SH-SY5Y (cell line): Measurements from ENCODE around the gene LRIG3.

Source experiments
- GATA2 ChIP-seq: IDR thresholded peaks from 2 replicates; pipeline ENCODE4 v1.6.1; 2011; ENCODE audit warnings: mild to moderate bottlenecking, low read depth, low read length
- GATA3 ChIP-seq: IDR thresholded peaks from 2 replicates; pipeline ENCODE4 v1.6.1; 2011; ENCODE audit warnings: low read depth, mild to moderate bottlenecking, low read length, moderate library complexity

The LRIG3 gene

GRCh38 chr12:58920102-58920960 lies at the start of gene LRIG3:
Gene LRIG3 (minus strand): TSS chr12:58920504. CDS start chr12:58920235, 269 bp downstream.
- no peak for TF ChIP-seq GATA2

- TF ChIP-seq GATA2 (no peak), GATA3 (no peak)
These were observed 48.9 kb upstream of the LRIG3 start for GRCh38 chr12:58969237-58969636.

DNA sequence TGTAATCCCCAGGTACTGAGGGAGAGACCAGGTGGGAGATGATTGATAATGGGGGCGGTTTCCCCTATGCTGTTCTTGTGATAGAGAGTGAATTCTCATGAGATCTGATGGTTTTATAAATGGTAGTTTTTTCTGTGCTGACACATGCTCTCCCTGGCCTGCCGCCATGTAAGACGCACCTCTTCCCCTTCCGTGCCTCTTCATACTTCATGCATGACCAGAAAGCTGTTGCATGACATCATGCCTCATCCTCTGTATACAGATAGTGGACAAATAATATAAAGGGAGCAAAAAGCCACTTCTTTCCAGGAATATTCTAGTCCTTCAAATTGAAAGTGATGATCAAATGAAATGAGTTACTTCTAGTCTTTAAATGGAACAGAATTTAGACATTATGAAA lies 47.3 kb upstream of the LRIG3 start:
- TF ChIP-seq GATA3 (no peak), GATA2 (no peak)

- TF ChIP-seq GATA2 (no peak), GATA3 (no peak)
These were observed 46.6 kb upstream of the LRIG3 start for GRCh38 chr12:58966939-58967338.

DNA sequence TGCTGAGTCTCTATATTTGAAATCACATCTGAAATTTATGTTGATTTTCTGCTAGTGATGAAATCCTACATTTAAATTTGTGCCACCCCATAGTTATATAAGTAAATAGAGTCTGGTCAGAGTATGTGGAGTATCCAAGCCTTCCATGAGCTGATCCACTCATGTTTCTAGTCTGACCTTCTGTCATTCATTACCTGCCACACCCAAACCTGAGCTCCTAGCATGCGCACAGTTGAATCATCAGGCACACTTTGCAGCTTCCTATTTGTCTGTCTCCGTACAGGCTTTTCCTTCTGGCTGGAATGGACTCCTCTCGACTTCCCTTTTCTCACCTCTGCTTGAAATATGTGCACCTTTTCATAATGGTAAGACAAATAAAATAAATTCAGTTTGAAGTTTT lies 45.3 kb upstream of the LRIG3 start:
- TF ChIP-seq GATA2 (no peak), GATA3 (no peak)

DNA sequence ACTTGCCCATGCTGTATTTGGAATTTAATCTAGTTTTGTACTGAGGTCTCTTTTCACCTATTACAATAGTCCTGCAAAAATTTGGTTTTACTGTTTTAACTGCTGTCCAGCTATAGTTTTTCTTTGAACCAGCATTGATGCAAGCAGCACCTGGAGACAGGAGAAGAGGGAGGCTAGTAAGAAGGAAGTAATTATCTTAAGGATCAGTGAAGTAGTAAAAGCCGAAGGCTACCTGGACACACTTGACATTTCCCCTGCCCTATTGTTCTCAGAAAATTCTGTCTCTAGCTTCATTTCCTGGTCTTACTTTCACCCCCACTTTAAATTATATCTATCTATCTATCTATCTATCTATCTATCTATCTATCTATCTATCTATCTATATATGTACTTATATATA lies 43.5 kb upstream of the LRIG3 start:
- no peak for TF ChIP-seq GATA3
- TF ChIP-seq GATA2 = no peak

DNA sequence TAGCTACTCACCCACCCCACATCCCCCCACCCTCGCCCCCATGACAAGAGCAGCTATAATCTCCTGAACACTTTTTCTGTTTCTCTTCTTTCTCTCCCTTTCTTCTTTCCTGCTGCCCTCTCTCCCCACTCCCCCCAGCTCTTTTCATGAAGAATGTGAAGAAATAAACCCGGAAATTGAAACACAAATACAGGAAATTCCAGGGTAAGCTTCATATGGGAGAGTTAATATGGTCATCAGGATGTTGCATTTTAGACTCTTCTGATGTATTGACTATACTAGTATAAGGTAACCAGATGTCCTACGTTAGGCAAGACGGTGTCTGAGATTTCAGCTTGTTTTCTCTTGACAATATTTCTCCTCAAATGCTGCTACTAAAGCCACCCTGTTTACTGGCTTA lies 41.6 kb upstream of the LRIG3 start:
- no peak for TF ChIP-seq GATA3
- no peak for TF ChIP-seq GATA2

DNA sequence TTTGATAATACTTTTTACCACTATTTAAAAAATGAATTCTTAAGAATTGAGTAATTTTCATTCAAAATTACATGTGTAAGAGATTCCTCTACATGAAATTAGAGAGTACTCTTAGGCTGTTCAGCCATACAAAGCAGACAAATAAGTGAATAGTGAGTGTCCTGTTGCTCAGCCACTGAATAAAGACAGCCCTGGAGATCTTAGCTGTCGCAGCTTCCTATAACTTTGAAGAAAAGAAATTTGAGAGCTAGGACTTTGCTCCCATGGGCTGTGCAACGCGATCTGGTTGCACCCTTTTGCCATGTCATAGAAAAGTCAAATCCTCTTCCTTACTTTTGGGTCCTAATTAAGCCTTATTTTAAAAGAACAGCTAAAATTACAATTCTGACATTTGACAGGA lies 40.9 kb upstream of the LRIG3 start:
- TF ChIP-seq GATA3 (no peak), GATA2 (no peak)

DNA sequence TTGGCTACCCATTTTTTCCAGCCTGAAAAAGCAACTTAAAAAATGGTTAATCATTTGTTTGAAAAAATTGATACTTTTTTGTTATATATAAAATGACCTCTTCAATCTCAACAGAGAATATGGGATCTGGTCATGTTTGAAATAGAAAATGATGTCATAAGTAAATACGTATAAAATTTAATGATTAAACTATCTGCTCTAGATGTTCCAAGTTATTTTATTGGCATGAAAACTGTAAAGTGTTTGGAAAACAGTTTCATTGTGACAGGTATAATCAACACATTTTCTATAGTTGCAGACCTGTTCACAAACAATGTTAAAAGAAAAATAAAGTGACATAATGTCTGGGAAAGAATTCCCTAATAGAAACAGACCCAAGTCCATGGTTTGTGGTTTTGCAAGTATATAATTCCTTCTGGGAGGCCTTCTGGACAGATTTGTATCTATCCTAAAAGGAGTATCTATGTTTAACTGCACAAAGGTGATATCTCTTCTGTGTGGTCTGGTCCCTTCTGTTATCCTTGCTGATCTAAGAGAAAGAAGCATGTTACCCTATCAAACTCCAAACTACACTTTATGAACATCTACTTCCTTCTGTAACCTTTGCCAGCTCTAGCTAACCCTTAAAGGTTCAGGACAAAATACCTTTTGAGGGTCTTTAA lies 39.5 kb upstream of the LRIG3 start:
- TF ChIP-seq GATA2 (no peak), GATA3 (no peak)

DNA sequence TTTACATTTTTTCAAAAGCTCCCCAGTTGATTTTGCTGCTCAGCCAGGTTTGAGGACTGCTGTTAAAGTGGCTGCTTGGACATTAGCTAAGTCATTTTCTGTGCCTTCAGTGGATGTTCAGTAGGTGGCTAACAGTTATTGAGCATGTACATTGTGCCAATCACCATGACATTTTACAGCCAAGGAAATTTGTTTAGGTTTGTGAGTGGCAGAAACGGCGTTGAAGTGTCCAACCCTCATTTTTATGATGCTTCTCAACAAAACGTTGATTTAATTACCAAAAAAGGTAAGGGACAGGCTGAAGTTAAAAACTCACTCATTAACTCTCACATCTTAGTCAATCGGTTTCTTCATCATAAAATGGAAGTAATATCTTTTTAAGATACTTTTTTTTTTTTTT lies 37.0 kb upstream of the LRIG3 start:
- TF ChIP-seq GATA3 = no peak

DNA sequence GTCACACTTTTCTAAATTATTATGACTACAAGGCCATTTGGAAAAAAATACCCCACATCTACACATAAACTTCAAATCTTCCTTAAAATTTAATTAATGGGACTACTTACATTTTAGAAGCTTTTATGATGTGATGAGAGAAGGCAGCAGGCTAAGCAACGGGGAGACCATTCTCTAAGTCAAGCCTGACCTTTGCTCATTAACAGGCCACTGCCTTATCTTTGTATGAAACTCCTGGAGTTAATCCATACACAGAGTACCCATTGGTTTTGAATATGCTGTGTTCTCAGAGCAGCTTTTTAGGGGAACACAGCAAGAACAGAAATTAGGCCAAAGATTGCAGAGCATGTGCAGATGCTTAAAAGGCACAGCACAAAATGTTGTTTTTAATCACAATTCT lies 35.5 kb upstream of the LRIG3 start:
- TF ChIP-seq GATA2 = no peak
- no peak for TF ChIP-seq GATA3

GRCh38 chr12:58954002-58954401 lies 33.7 kb upstream of the LRIG3 start:
- no peak for TF ChIP-seq GATA3
- TF ChIP-seq GATA2 = no peak

DNA sequence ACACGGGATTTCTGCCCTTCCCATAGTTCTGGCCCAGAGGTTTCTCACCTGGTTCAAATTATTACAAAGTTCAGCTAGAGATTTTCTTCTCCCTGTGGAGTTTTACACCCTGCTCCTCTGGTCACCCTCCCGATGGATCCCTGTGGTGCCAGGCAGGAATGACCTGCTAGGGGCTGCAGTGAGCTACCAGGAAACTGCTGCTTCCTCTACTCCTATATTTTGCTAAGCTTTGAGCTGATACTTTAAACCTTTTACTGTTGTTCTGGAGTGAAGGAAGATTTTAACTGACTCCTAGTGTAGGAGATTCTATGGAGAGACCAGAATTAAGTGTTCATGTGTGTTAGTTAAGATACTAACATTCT lies 30.4 kb upstream of the LRIG3 start:
- TF ChIP-seq GATA3 = no peak
- no peak for TF ChIP-seq GATA2

GRCh38 chr12:58943079-58943478 lies 22.8 kb upstream of the LRIG3 start:
- TF ChIP-seq GATA2 (no peak), GATA3 (no peak)

DNA sequence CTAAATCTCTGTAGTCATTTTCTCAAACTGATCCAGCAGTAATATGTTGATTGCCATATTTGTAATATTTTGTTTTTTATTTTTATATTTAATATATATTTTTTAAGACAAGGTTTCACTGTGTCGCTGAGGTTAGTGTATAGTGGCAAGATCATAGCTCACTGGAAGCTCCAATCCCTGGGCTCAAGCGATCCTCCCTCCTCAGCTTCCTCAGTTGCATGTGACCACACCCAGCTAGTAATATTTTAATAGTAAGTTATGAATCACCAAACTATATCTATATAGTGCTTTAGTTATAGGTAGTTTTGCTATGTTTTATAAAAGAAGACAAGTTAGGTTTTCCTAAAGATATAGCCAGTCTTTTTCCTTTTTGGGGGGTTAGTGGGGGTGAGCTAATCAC lies 22.0 kb upstream of the LRIG3 start:
- TF ChIP-seq GATA2 (no peak), GATA3 (no peak)
